Right cardiac atrium (tissue), 5 donors: ENCODE measurements around the gene KCNK10. TPM values are rescaled to one million over a fixed set of nuclear protein-coding genes. Genes with fewer than 3 reads are reported as not detected.

Experiments
- ATAC-seq, 2 donors: fragments of 200-7000 bp; cut with Tn5 transposase; one replicate each; pipeline versions ENCODE4 v1.8.0 to v1.9.1; 2020; ENCODE audit warnings: moderate library complexity in 2 of 2, mild to moderate bottlenecking in 1 of 2
- DNase-seq, 3 donors: peaks; one replicate each; pipeline ENCODE4 v3.0.0-alpha.2; 2020
- H3K27ac ChIP-seq: one replicate; pipeline ENCODE4 v1.5.1; 2013; ENCODE audit warnings: mild to moderate bottlenecking, low read length, control low read depth, moderate library complexity
- H3K27me3 ChIP-seq: one replicate; pipeline ENCODE4 v1.6.1; 2013; ENCODE audit not compliant: control insufficient read depth, insufficient read depth
- H3K4me1 ChIP-seq: one replicate; pipeline ENCODE4 v1.6.1; 2013; ENCODE audit warnings: low read length; ENCODE audit not compliant: control insufficient read depth, insufficient read depth
- H3K4me3 ChIP-seq: one replicate; pipeline ENCODE4 v1.5.1; 2013; ENCODE audit warnings: low read length, control low read depth
- H3K9me3 ChIP-seq: one replicate; pipeline ENCODE4 v1.6.1; 2013; ENCODE audit warnings: low read length; ENCODE audit not compliant: control insufficient read depth
- WGBS: extraction: QIAGEN DNeasy Blood & Tissue Kit; methylation state at CpG from one replicate; pipeline ENCODE4 v1.1.7; 2013; 5-methylcytosine and 5-hydroxymethylcytosine counted together
- intact Hi-C, 4 donors: fragments of 100-400 bp; cut with DNase I; formaldehyde crosslinking; loops; one replicate each; pipeline versions ENCODE4 v1.11.0 to v1.14.0; 2022 to 2023
- polyA plus RNA-seq: library from polyadenylated mRNA; stranded (reverse); fragments of 200-250 nt; gene quantifications from one replicate; pipeline ENCODE4 v1.2.3, GENCODE V29; 2013
- total RNA-seq, 4 donors: library from RNA; stranded (reverse); fragmentation: NEBNext Ultra II Directional; extraction: Animal tissue kit (Norgen Biotek cat#: 25700); gene quantifications; one replicate each; pipeline ENCODE4 v1.2.1, GENCODE V29; 2021
- donor health status: healthy with polysubstance abuse.
- donor health status: DM: no; HTN: yes; CAD: no.
- donor health status: DM: no; HTN: no; CAD: no.
- donor health status: DM: no; HTN: yes; CAD: no; lungs with severe emphysema.
- donor health status: DM: yes; HTN: yes; CAD: no.

The KCNK10 gene
- total and polyA plus RNA-seq, 5 donors: not detected

GRCh38 chr14:88140874-88141273 lies 182.2 kb downstream of the KCNK10 start:
- Histone ChIP-seq H3K4me1 (no peaks in the 10 kb centered on the region), H3K9me3 (no peaks in the 10 kb centered on the region), H3K27ac (no peak overlapping the region), H3K4me3 (no peak overlapping the region), H3K27me3 (no peaks in the 10 kb centered on the region)
- DNase-seq: no peak
- WGBS: 65% methylated on average over 3 of the region's 3 CpGs
- no peak for ATAC-seq
- intact Hi-C loops: no loop called here

DNA sequence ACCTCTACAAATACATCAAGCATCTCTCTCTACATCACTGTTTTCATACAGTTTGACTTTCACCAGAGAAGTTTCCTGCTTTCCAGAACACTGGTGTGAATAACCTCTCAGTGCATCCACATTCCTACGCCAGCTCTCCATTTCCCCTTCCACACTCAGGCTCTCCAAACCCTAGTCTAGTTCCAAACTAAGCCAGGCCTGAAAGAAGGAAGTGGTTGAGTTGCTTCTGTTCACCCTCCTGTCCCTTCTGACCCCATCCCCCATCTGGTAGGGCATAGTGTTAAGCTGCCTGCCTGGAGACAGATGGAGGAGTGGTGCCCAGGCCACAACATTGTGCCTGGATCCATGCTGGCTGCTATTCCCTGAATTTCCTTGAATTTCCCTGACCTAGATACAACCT lies 185.7 kb downstream of the KCNK10 start:
- 81% methylated on average over 1 of the region's 1 CpG for WGBS
- H3K27me3 ChIP-seq: no peaks in the 10 kb centered on the region
- no peak overlapping the region for H3K27ac ChIP-seq
- ATAC-seq (no peak), DNase-seq (no peak)
- H3K4me3 ChIP-seq: no peak overlapping the region
- intact Hi-C loops: no loop called here
- no peaks in the 10 kb centered on the region for H3K9me3 ChIP-seq
- no peaks in the 10 kb centered on the region for H3K4me1 ChIP-seq

Other genes with a start within 250 kb of the KCNK10 start
- gene SPATA7, start 62.4 kb upstream of the KCNK10 start, total RNA-seq: 10 to 100 TPM in 3 of 4 donors, 1 to 10 TPM in 1; 6.4 to 15.4 (median 13.7) TPM
- gene SPATA7, start 62.4 kb upstream of the KCNK10 start, polyA plus RNA-seq: 4.9 TPM
- gene PTPN21, start 231.7 kb upstream of the KCNK10 start, total RNA-seq: 10 to 100 TPM; 37.8 to 49.4 (median 42.8) TPM
- 12.0 TPM for gene PTPN21, start 231.7 kb upstream of the KCNK10 start, polyA plus RNA-seq
- 10 to 100 TPM; 44.4 to 46.2 (median 45.2) TPM for gene ZC3H14, start 239.8 kb upstream of the KCNK10 start, total RNA-seq
- 27.1 TPM for gene ZC3H14, start 239.8 kb upstream of the KCNK10 start, polyA plus RNA-seq